Trophoblast cell (in vitro differentiated cells and primary cell): ENCODE results near the gene KIF19.

Experiments
- DNase-seq, 2 donors: peaks; one replicate each; pipeline ENCODE4 v3.0.0-alpha.2; 2016
- H2AFZ ChIP-seq: 2 replicates; pipeline ENCODE4 v1.6.1; 2013; ENCODE audit warnings: low read length, moderate library complexity, mild to moderate bottlenecking; ENCODE audit not compliant: insufficient read depth, poor library complexity
- H2AK5ac ChIP-seq: 2 replicates; pipeline ENCODE4 v1.6.1; 2013; ENCODE audit warnings: mild to moderate bottlenecking, low read length
- H2BK120ac ChIP-seq: 2 replicates; pipeline ENCODE4 v1.6.1; 2013; ENCODE audit warnings: low read length, mild to moderate bottlenecking, moderate library complexity; ENCODE audit not compliant: insufficient read depth, poor library complexity
- H2BK12ac ChIP-seq: 2 replicates; pipeline ENCODE4 v1.6.1; 2013; ENCODE audit warnings: mild to moderate bottlenecking, low read length, moderate library complexity
- H2BK5ac ChIP-seq: 2 replicates; pipeline ENCODE4 v1.6.1; 2013; ENCODE audit warnings: low read length, low read depth, moderate library complexity, mild to moderate bottlenecking; ENCODE audit not compliant: poor library complexity
- H3K14ac ChIP-seq: 2 replicates; pipeline ENCODE4 v1.6.1; 2013; ENCODE audit warnings: mild to moderate bottlenecking, low read length
- H3K18ac ChIP-seq: 2 replicates; pipeline ENCODE4 v1.6.1; 2013; ENCODE audit warnings: mild to moderate bottlenecking, low read length
- H3K23ac ChIP-seq: 2 replicates; pipeline ENCODE4 v1.6.1; 2013; ENCODE audit warnings: low read length
- H3K27ac ChIP-seq: 2 replicates; pipeline ENCODE4 v1.5.1; 2013; ENCODE audit warnings: low read depth, mild to moderate bottlenecking, inconsistent platforms, low read length, moderate library complexity
- H3K27me3 ChIP-seq: 2 replicates; pipeline ENCODE4 v1.6.1; 2013; ENCODE audit warnings: inconsistent platforms, mild to moderate bottlenecking, low read length, moderate library complexity; ENCODE audit not compliant: insufficient read depth
- H3K36me3 ChIP-seq, 2 experiments: 1 replicate in 1 of 2; 2 replicates in 1 of 2; pipeline ENCODE4 v1.6.1; 2013; ENCODE audit warnings: low read length in 2 of 2, mild to moderate bottlenecking in 2 of 2, moderate library complexity in 1 of 2; ENCODE audit not compliant: insufficient read depth in 2 of 2, control insufficient read depth in 1 of 2
- H3K4ac ChIP-seq: 2 replicates; pipeline ENCODE4 v1.6.1; 2013; ENCODE audit warnings: low read depth, mild to moderate bottlenecking, low read length, moderate library complexity
- H3K4me1 ChIP-seq, 2 experiments: 1 replicate in 1 of 2; 2 replicates in 1 of 2; pipeline ENCODE4 v1.6.1; 2013; ENCODE audit warnings: low read length in 2 of 2, mild to moderate bottlenecking in 2 of 2, moderate library complexity in 1 of 2; ENCODE audit not compliant: insufficient read depth in 2 of 2, control insufficient read depth in 1 of 2
- H3K4me2 ChIP-seq: 2 replicates; pipeline ENCODE4 v1.6.1; 2013; ENCODE audit warnings: inconsistent platforms, mild to moderate bottlenecking, low read length, moderate library complexity
- H3K4me3 ChIP-seq: 2 replicates; pipeline ENCODE4 v1.5.1; 2013; ENCODE audit warnings: mild to moderate bottlenecking, low read depth, low read length, inconsistent platforms
- H3K79me1 ChIP-seq: one replicate; pipeline ENCODE4 v1.6.1; 2013; ENCODE audit warnings: low read length
- H3K79me2 ChIP-seq: 2 replicates; pipeline ENCODE4 v1.6.1; 2013; ENCODE audit warnings: low read length, mild to moderate bottlenecking; ENCODE audit not compliant: control insufficient read depth, insufficient read depth, poor library complexity
- H3K9ac ChIP-seq: 2 replicates; pipeline ENCODE4 v1.6.1; 2013; ENCODE audit warnings: mild to moderate bottlenecking, low read length
- H3K9me3 ChIP-seq: 2 replicates; pipeline ENCODE4 v1.6.1; 2013; ENCODE audit warnings: low read depth, mild to moderate bottlenecking, control low read depth, inconsistent platforms, low read length; ENCODE audit not compliant: insufficient read depth
- H4K12ac ChIP-seq: 2 replicates; pipeline ENCODE4 v1.6.1; 2013; ENCODE audit warnings: low read depth, mild to moderate bottlenecking, low read length, moderate library complexity
- H4K8ac ChIP-seq: 2 replicates; pipeline ENCODE4 v1.6.1; 2013; ENCODE audit warnings: low read depth, mild to moderate bottlenecking, low read length, moderate library complexity
- H4K91ac ChIP-seq: one replicate; pipeline ENCODE4 v1.6.1; 2013; ENCODE audit warnings: low read depth, mild to moderate bottlenecking, low read length, moderate library complexity
- WGBS: extraction: QIAGEN DNeasy Blood & Tissue Kit; methylation state at CpG from one replicate; pipeline ENCODE4 v1.1.7; 2013; ENCODE audit warnings: missing lambda C conversion rate; ENCODE audit not compliant: insufficient read length, insufficient coverage; ENCODE audit errors: extremely low coverage; 5-methylcytosine and 5-hydroxymethylcytosine counted together

KIF19 gene

GRCh38 chr17:74290340-74290739 lies 35.7 kb upstream of the KIF19 start:
- Histone ChIP-seq H4K91ac (no peak overlapping the region), H4K12ac (no peak overlapping the region), H3K4ac (no peak overlapping the region), H3K36me3 (no peaks in the 10 kb centered on the region), H3K27ac (no peak overlapping the region), H3K4me3 (no peak overlapping the region), H3K4me2 (no peak overlapping the region), H3K79me2 (no peaks in the 10 kb centered on the region), H2BK120ac (no peak overlapping the region), H3K79me1 (no peaks in the 10 kb centered on the region), H2BK12ac (no peak overlapping the region), H3K9me3 (peaks cover 2% of the 10 kb centered on the region), H3K14ac (no peak overlapping the region), H4K8ac (no peak overlapping the region), H3K23ac (no peak overlapping the region), H3K18ac (no peak overlapping the region), H2AK5ac (no peak overlapping the region), H2AFZ (no peak overlapping the region), H3K27me3 (no peaks in the 10 kb centered on the region), H2BK5ac (no peak overlapping the region), H3K4me1 (no peaks in the 10 kb centered on the region), H3K9ac (no peak overlapping the region)
- DNase-seq, result no peak
- WGBS, result no CpG with 5 or more reads among the region's 11 CpGs

- Histone ChIP-seq H3K4me3 (no peak overlapping the region), H3K79me1 (no peaks in the 10 kb centered on the region), H3K18ac (no peak overlapping the region), H3K9me3 (peaks cover 2% of the 10 kb centered on the region), H2BK12ac (no peak overlapping the region), H3K4ac (no peak overlapping the region), H3K23ac (no peak overlapping the region), H3K4me1 (no peaks in the 10 kb centered on the region), H3K9ac (no peak overlapping the region), H4K12ac (no peak overlapping the region), H4K8ac (no peak overlapping the region), H2BK120ac (no peak overlapping the region), H3K27me3 (no peaks in the 10 kb centered on the region), H2AK5ac (no peak overlapping the region), H3K36me3 (no peaks in the 10 kb centered on the region), H3K27ac (no peak overlapping the region), H4K91ac (no peak overlapping the region), H2AFZ (no peak overlapping the region), H3K79me2 (no peaks in the 10 kb centered on the region), H3K4me2 (no peak overlapping the region), H3K14ac (no peak overlapping the region), H2BK5ac (no peak overlapping the region)
- DNase-seq, result no peak
- WGBS, result no CpG with 5 or more reads among the region's 10 CpGs
Measured at GRCh38 chr17:74292495-74292894, 33.5 kb upstream of the KIF19 start.

DNA sequence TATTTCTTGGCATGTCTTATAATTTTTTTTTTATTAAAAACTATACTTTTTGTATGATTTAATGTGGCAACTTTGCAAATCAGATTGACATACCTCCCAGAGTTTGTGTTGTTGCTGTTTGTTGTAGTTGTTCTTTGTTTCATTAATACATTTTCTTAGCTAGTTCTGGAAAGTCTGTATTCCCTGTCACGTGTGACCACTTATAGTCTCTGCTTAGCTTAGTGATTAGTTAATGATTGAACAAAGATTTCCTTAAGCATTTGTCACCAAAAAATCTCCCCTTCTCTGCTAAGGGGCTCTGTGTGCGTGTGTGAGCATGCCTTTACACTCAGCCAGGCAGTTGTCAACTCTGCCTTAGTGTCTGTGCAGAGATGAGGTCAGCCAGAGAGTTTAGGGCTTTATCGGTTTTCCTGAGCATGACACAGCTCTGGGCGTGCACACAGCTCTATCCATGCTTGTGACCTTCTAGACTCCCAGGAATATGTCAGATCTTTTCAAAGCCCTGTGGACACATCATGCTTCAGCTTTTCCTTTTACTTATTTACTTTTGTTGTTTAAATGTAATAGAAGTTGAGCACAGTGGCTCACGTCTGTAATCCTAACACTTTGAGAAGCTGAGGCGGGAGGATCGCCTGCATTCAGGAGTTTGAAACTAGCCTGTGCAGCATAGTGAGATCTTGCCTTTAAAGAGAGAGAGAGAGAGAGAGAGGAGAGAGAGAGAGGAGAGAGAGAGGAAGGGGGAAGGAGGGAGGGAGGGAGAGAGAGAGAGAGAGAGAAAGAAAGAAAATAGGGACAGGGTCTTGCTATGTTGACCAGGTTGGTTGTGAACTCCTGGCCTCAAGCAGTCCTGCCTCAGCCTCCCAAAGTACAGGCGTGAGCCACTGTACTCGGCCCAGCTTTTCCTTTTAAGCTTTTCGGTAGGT lies 30.1 kb upstream of the KIF19 start:
- no peaks in the 10 kb centered on the region for H3K27me3 ChIP-seq
- no peak overlapping the region for H2BK12ac ChIP-seq
- H3K4me2 ChIP-seq, result no peak overlapping the region
- no peaks in the 10 kb centered on the region for H3K79me1 ChIP-seq
- H3K9ac ChIP-seq, result no peak overlapping the region
- no peak overlapping the region for H2BK120ac ChIP-seq
- no peaks in the 10 kb centered on the region for H3K9me3 ChIP-seq
- WGBS, result no CpG with 5 or more reads among the region's 10 CpGs
- H3K36me3 ChIP-seq, result no peaks in the 10 kb centered on the region
- DNase-seq, result no peak
- H3K79me2 ChIP-seq, result no peaks in the 10 kb centered on the region
- H3K18ac ChIP-seq, result no peak overlapping the region
- H3K14ac ChIP-seq, result no peak overlapping the region
- H2AFZ ChIP-seq, result no peak overlapping the region
- H3K4me1 ChIP-seq, result no peaks in the 10 kb centered on the region
- no peak overlapping the region for H3K23ac ChIP-seq
- no peak overlapping the region for H3K27ac ChIP-seq
- no peak overlapping the region for H3K4ac ChIP-seq
- H2AK5ac ChIP-seq, result no peak overlapping the region
- no peak overlapping the region for H4K12ac ChIP-seq
- no peak overlapping the region for H2BK5ac ChIP-seq
- H3K4me3 ChIP-seq, result no peak overlapping the region
- H4K91ac ChIP-seq, result no peak overlapping the region
- H4K8ac ChIP-seq, result no peak overlapping the region

GRCh38 chr17:74296548-74296936 lies 29.5 kb upstream of the KIF19 start:
- no peak overlapping the region for H4K12ac ChIP-seq
- no CpG with 5 or more reads among the region's 5 CpGs for WGBS

More at GRCh38 chr17:74296548-74296936, 29.5 kb upstream of the KIF19 start:
- Histone ChIP-seq H3K36me3 (no peaks in the 10 kb centered on the region), H3K23ac (no peak overlapping the region), H2BK120ac (no peak overlapping the region), H3K27me3 (no peaks in the 10 kb centered on the region), H4K8ac (no peak overlapping the region), H3K4ac (no peak overlapping the region), H2BK5ac (no peak overlapping the region), H2AFZ (no peak overlapping the region), H2BK12ac (no peak overlapping the region), H3K14ac (no peak overlapping the region), H3K27ac (no peak overlapping the region), H3K4me2 (no peak overlapping the region), H3K18ac (no peak overlapping the region), H3K4me1 (no peaks in the 10 kb centered on the region), H3K4me3 (no peak overlapping the region), H3K79me1 (no peaks in the 10 kb centered on the region), H3K9ac (no peak overlapping the region), H2AK5ac (no peak overlapping the region), H3K79me2 (no peaks in the 10 kb centered on the region), H4K91ac (no peak overlapping the region), H3K9me3 (no peaks in the 10 kb centered on the region)
- peak; percentile 26 to 56 for DNase-seq
